Liver (tissue), 9 donors: ENCODE data around the gene SLC22A3. TPM values are rescaled to one million over a fixed set of nuclear protein-coding genes. Genes with fewer than 3 reads are reported as not detected.

Experiments used
- DNase-seq: peaks from one replicate; pipeline ENCODE4 v3.0.0-alpha.2; 2017; ENCODE audit warnings: low spot score
- H3K27ac ChIP-seq, 2 donors: one replicate each; pipeline ENCODE4 v1.7.0; 2013; ENCODE audit warnings: inconsistent platforms in 2 of 2, low read length in 2 of 2, control low read depth in 1 of 2, low read depth in 1 of 2, mild to moderate bottlenecking in 1 of 2
- H3K27me3 ChIP-seq, 4 donors: one replicate each; pipeline versions ENCODE4 v1.6.1 to v1.7.0; 2013; ENCODE audit warnings: low read length in 3 of 4, inconsistent platforms in 1 of 4, mild to moderate bottlenecking in 1 of 4, moderate library complexity in 1 of 4; ENCODE audit not compliant: control insufficient read depth in 4 of 4, insufficient read depth in 4 of 4
- H3K36me3 ChIP-seq, 4 donors: one replicate each; pipeline versions ENCODE4 v1.6.1 to v1.7.0; 2013; ENCODE audit warnings: low read length in 3 of 4, mild to moderate bottlenecking in 3 of 4, low read depth in 1 of 4, moderate library complexity in 1 of 4; ENCODE audit not compliant: control insufficient read depth in 4 of 4, insufficient read depth in 3 of 4
- H3K4me1 ChIP-seq, 4 donors: one replicate each; pipeline versions ENCODE4 v1.6.1 to v1.7.0; 2013; ENCODE audit warnings: low read length in 3 of 4, mild to moderate bottlenecking in 3 of 4, moderate library complexity in 1 of 4; ENCODE audit not compliant: control insufficient read depth in 4 of 4, insufficient read depth in 4 of 4
- H3K4me3 ChIP-seq, 3 donors: one replicate each; pipeline versions ENCODE4 v1.6.1 to v1.7.0; 2013; ENCODE audit warnings: low read length in 3 of 3, control low read depth in 1 of 3, low read depth in 1 of 3, mild to moderate bottlenecking in 1 of 3
- H3K9ac ChIP-seq, 2 donors: one replicate each; pipeline ENCODE4 v1.7.0; 2013; ENCODE audit warnings: low read length in 2 of 2, mild to moderate bottlenecking in 2 of 2, moderate library complexity in 2 of 2, control low read depth in 1 of 2, low read depth in 1 of 2
- H3K9me3 ChIP-seq, 4 donors: one replicate each; pipeline versions ENCODE4 v1.6.1 to v1.7.0; 2013; ENCODE audit warnings: low read length in 3 of 4; ENCODE audit not compliant: control insufficient read depth in 4 of 4
- EGR1 ChIP-seq, 2 donors: IDR thresholded peaks; 2 replicates each; pipeline ENCODE4 v1.6.1; 2016 to 2018; ENCODE audit warnings: antibody characterized with exemption in 2 of 2, low read depth in 2 of 2
- FOXA1 ChIP-seq: IDR thresholded peaks from 2 replicates; pipeline ENCODE4 v1.6.1; 2016; ENCODE audit warnings: antibody characterized with exemption
- FOXA2 ChIP-seq: IDR thresholded peaks from 2 replicates; pipeline ENCODE4 v1.6.1; 2016; ENCODE audit warnings: antibody characterized with exemption
- GABPA ChIP-seq, 2 donors: IDR thresholded peaks in 1 of 2; conservative IDR thresholded peaks in 1 of 2; 2 replicates each; pipeline ENCODE4 v1.6.1; 2016; ENCODE audit warnings: antibody characterized with exemption in 2 of 2, mild to moderate bottlenecking in 1 of 2, moderate library complexity in 1 of 2
- HNF4A ChIP-seq, 2 donors: conservative IDR thresholded peaks; 2 replicates each; pipeline ENCODE4 v1.6.1; 2016; ENCODE audit warnings: antibody characterized with exemption in 2 of 2, mild to moderate bottlenecking in 2 of 2
- HNF4G ChIP-seq: IDR thresholded peaks from 2 replicates; pipeline ENCODE4 v1.6.1; 2016; ENCODE audit warnings: antibody characterized with exemption
- JUND ChIP-seq, 2 donors: IDR thresholded peaks; 2 replicates each; pipeline ENCODE4 v1.6.1; 2016; ENCODE audit warnings: antibody characterized with exemption in 2 of 2
- NR2F2 ChIP-seq: IDR thresholded peaks from 2 replicates; pipeline ENCODE4 v1.6.1; 2016; ENCODE audit warnings: antibody characterized with exemption
- RAD21 ChIP-seq, 2 donors: IDR thresholded peaks; 2 replicates each; pipeline ENCODE4 v1.6.1; 2016; ENCODE audit warnings: antibody characterized with exemption in 2 of 2, mild to moderate bottlenecking in 2 of 2
- RXRA ChIP-seq, 2 donors: IDR thresholded peaks; 2 replicates each; pipeline ENCODE4 v1.6.1; 2017 to 2018; ENCODE audit warnings: antibody characterized with exemption in 2 of 2, mild to moderate bottlenecking in 1 of 2
- SP1 ChIP-seq: IDR thresholded peaks from 2 replicates; pipeline ENCODE4 v1.6.1; 2018; ENCODE audit warnings: antibody characterized with exemption, mild to moderate bottlenecking
- TAF1 ChIP-seq: conservative IDR thresholded peaks from 2 replicates; pipeline ENCODE4 v1.6.1; 2016; ENCODE audit warnings: antibody characterized with exemption, mild to moderate bottlenecking
- YY1 ChIP-seq: IDR thresholded peaks from 2 replicates; pipeline ENCODE4 v1.6.1; 2016; ENCODE audit warnings: antibody characterized with exemption, mild to moderate bottlenecking
- WGBS: extraction: QIAGEN DNeasy Blood & Tissue Kit; methylation state at CpG from one replicate; pipeline ENCODE4 v1.1.7; 2013; 5-methylcytosine and 5-hydroxymethylcytosine counted together
- polyA plus RNA-seq, 2 donors: library from polyadenylated mRNA; stranded (reverse) in 1 of 2; unstranded in 1 of 2; fragments of 200-250 nt in 1 of 2; fragments of >200 nt in 1 of 2; fragmentation: Nextera tagmentation in 1 of 2; extraction: Ambion mirVana in 1 of 2; gene quantifications; one replicate each; pipeline versions ENCODE4 v1.2.1 to v1.2.3, GENCODE V29; 2013 to 2015
- total RNA-seq, 2 donors: library from RNA; depleted of rRNA; stranded (reverse); fragments of >200 nt; gene quantifications; one replicate each; pipeline ENCODE4 v1.2.3, GENCODE V29; 2014
- TF ChIP-seq, protein P1 (sequence below): IDR thresholded peaks from 2 replicates; pipeline ENCODE4 v1.6.1; 2016; ENCODE audit warnings: antibody characterized with exemption, mild to moderate bottlenecking
- TF ChIP-seq, protein P2 (sequence below): fragments of 150-350 bp; IDR thresholded peaks from 2 replicates; pipeline ENCODE4 v1.5.1; 2017; ENCODE audit warnings: improper control_type of control experiment, low read depth, low read length; ENCODE audit not compliant: missing input control
- TF ChIP-seq, protein P3 (sequence below): IDR thresholded peaks from 2 replicates; pipeline ENCODE4 v1.6.1; 2016; ENCODE audit warnings: antibody characterized with exemption
- TF ChIP-seq, protein P4 (sequence below): IDR thresholded peaks from 2 replicates; pipeline ENCODE4 v1.6.1; 2016; ENCODE audit warnings: antibody characterized with exemption
- TF ChIP-seq, protein P5 (sequence below): IDR thresholded peaks from 2 replicates; pipeline ENCODE4 v1.6.1; 2016; ENCODE audit warnings: antibody characterized with exemption
- donor health status: healthy.
- donor health status: healthy.
- donor health status: healthy.
- donor health status: healthy.
- donor health status: healthy.

Gene SLC22A3
- total and polyA plus RNA-seq, 4 donors, result 7.6 to 40.9 (median 19.4) TPM

DNA sequence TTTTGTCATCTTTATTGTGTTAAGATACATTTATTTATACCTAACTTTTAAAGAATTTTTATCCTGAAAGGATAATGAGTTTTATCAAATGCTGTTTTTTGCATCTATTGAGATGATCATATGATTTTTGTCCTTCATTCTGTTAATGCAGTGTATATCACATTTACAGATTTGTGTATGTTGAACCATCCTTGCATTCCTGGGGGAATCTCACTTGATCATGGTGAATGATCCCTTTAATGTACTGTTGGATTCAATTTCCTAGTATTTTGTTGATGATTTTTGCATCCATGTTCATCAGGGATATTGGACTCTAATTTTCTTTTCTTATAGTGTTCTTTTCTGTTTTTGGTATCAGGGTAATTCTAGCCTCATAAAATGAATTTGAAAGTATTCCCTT lies 38.5 kb upstream of the SLC22A3 start:
- H3K4me3 ChIP-seq, result no peak overlapping the region
- TF ChIP-seq YY1, result no peak
- no peak for TF ChIP-seq FOXA2
- no peaks in the 10 kb centered on the region for H3K36me3 ChIP-seq
- H3K4me1 ChIP-seq, result no peaks in the 10 kb centered on the region
- no peak for DNase-seq
- H3K9ac ChIP-seq, result no peak overlapping the region
- H3K9me3 ChIP-seq, result peaks cover 0 to 3% (median under 1%) of the 10 kb centered on the region in 4 donors
- no peak overlapping the region for H3K27ac ChIP-seq
- H3K27me3 ChIP-seq, result no peaks in the 10 kb centered on the region

DNA sequence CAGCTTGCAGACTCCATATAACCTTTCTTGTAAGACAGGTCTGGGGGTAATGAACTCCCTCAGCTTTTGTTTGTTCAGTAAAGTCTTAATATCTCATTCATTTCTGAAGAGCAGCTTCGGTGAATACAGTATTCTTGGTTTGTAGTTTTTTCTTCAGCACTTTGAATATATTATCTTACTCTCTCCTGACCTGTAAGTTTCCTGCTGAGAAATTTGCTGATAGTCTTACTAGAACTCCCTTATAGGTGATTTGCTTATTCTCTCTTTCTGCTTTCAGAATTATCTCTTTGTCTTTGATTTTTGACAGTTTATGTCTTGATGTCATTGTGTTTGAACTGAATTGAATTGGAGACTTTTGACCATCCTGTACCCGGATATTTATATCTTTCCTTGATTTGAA lies 35.3 kb upstream of the SLC22A3 start:
- 81% methylated on average over 2 of the region's 2 CpGs for WGBS
- Histone ChIP-seq H3K27ac (no peak overlapping the region), H3K27me3 (no peaks in the 10 kb centered on the region), H3K36me3 (no peaks in the 10 kb centered on the region), H3K9me3 (peaks cover 0 to 3% (median under 1%) of the 10 kb centered on the region in 4 donors), H3K9ac (no peak overlapping the region), H3K4me3 (no peak overlapping the region), H3K4me1 (no peaks in the 10 kb centered on the region)
- TF ChIP-seq, protein P1, sequence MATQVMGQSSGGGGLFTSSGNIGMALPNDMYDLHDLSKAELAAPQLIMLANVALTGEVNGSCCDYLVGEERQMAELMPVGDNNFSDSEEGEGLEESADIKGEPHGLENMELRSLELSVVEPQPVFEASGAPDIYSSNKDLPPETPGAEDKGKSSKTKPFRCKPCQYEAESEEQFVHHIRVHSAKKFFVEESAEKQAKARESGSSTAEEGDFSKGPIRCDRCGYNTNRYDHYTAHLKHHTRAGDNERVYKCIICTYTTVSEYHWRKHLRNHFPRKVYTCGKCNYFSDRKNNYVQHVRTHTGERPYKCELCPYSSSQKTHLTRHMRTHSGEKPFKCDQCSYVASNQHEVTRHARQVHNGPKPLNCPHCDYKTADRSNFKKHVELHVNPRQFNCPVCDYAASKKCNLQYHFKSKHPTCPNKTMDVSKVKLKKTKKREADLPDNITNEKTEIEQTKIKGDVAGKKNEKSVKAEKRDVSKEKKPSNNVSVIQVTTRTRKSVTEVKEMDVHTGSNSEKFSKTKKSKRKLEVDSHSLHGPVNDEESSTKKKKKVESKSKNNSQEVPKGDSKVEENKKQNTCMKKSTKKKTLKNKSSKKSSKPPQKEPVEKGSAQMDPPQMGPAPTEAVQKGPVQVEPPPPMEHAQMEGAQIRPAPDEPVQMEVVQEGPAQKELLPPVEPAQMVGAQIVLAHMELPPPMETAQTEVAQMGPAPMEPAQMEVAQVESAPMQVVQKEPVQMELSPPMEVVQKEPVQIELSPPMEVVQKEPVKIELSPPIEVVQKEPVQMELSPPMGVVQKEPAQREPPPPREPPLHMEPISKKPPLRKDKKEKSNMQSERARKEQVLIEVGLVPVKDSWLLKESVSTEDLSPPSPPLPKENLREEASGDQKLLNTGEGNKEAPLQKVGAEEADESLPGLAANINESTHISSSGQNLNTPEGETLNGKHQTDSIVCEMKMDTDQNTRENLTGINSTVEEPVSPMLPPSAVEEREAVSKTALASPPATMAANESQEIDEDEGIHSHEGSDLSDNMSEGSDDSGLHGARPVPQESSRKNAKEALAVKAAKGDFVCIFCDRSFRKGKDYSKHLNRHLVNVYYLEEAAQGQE, result no peak
- TF ChIP-seq FOXA2, result no peak
- TF ChIP-seq RAD21 (IDR thresholded peaks at IDR 0.05), result no peak
- TF ChIP-seq GABPA (IDR thresholded peaks at IDR 0.05 in 1 of 2, conservative IDR thresholded peaks at IDR 0.05 in 1 of 2), result no peak
- TF ChIP-seq, protein P2, sequence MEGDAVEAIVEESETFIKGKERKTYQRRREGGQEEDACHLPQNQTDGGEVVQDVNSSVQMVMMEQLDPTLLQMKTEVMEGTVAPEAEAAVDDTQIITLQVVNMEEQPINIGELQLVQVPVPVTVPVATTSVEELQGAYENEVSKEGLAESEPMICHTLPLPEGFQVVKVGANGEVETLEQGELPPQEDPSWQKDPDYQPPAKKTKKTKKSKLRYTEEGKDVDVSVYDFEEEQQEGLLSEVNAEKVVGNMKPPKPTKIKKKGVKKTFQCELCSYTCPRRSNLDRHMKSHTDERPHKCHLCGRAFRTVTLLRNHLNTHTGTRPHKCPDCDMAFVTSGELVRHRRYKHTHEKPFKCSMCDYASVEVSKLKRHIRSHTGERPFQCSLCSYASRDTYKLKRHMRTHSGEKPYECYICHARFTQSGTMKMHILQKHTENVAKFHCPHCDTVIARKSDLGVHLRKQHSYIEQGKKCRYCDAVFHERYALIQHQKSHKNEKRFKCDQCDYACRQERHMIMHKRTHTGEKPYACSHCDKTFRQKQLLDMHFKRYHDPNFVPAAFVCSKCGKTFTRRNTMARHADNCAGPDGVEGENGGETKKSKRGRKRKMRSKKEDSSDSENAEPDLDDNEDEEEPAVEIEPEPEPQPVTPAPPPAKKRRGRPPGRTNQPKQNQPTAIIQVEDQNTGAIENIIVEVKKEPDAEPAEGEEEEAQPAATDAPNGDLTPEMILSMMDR, result no peak
- TF ChIP-seq EGR1 (IDR thresholded peaks at IDR 0.05; ENCODE audit: low read depth in 2 of 2), result no peak
- TF ChIP-seq FOXA1, result no peak
- no peak for TF ChIP-seq HNF4G
- TF ChIP-seq NR2F2, result no peak
- no peak for TF ChIP-seq HNF4A (conservative IDR thresholded peaks at IDR 0.05)
- TF ChIP-seq, protein P3, sequence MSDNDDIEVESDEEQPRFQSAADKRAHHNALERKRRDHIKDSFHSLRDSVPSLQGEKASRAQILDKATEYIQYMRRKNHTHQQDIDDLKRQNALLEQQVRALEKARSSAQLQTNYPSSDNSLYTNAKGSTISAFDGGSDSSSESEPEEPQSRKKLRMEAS, result no peak
- no peak for TF ChIP-seq TAF1
- TF ChIP-seq, protein P4, sequence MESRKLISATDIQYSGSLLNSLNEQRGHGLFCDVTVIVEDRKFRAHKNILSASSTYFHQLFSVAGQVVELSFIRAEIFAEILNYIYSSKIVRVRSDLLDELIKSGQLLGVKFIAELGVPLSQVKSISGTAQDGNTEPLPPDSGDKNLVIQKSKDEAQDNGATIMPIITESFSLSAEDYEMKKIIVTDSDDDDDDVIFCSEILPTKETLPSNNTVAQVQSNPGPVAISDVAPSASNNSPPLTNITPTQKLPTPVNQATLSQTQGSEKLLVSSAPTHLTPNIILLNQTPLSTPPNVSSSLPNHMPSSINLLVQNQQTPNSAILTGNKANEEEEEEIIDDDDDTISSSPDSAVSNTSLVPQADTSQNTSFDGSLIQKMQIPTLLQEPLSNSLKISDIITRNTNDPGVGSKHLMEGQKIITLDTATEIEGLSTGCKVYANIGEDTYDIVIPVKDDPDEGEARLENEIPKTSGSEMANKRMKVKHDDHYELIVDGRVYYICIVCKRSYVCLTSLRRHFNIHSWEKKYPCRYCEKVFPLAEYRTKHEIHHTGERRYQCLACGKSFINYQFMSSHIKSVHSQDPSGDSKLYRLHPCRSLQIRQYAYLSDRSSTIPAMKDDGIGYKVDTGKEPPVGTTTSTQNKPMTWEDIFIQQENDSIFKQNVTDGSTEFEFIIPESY, result no peak
- TF ChIP-seq, protein P5, sequence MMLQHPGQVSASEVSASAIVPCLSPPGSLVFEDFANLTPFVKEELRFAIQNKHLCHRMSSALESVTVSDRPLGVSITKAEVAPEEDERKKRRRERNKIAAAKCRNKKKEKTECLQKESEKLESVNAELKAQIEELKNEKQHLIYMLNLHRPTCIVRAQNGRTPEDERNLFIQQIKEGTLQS, result no peak
- TF ChIP-seq SP1, result no peak
- no peak for TF ChIP-seq JUND (IDR thresholded peaks at IDR 0.05)
- no peak for TF ChIP-seq RXRA (IDR thresholded peaks at IDR 0.05)
- TF ChIP-seq YY1, result no peak
- no peak for DNase-seq
